ENCODE measurements around the gene SAP25. TPM values are rescaled to one million over a fixed set of nuclear protein-coding genes. Genes with fewer than 3 reads are reported as not detected.

Gene SAP25
- total and polyA plus RNA-seq, 2 of the 4 experiments (the other 2 are of a cell fraction): 1.8 TPM; not detected in 1

GRCh38 chr7:100559127-100559526, 14.6 kb downstream of the SAP25 start:
- Histone ChIP-seq H3K4me1 (ENCODE audit: control insufficient read depth, insufficient read depth, low read length) (peaks cover 4% of the 10 kb centered on the region; the same call in 1 of the 2 replicates), H4K8ac (ENCODE audit: low read depth in 2 of 2, low read length in 2 of 2) (no peak overlapping the region), H3K4me3 (ENCODE audit: insufficient read depth, low read depth, low read length) (no peak overlapping the region), H2BK15ac (ENCODE audit: low read depth, low read length) (no peak overlapping the region), H3K36me3 (ENCODE audit: control insufficient read depth, insufficient read depth, low read length) (peaks cover 6% of the 10 kb centered on the region; the same call in 1 of the 2 replicates), H3K18ac (ENCODE audit: low read depth, low read length) (no peak overlapping the region), H2AFZ (replicated peaks; ENCODE audit: low read length, poor library complexity) (no peak overlapping the region), H2BK5ac (ENCODE audit: low read depth, low read length, poor library complexity, severe bottlenecking) (no peak overlapping the region), H4K20me1 (ENCODE audit: insufficient read depth, low read length) (no peaks in the 10 kb centered on the region), H3K4ac (ENCODE audit: low read depth, low read length) (no peak overlapping the region), H2AK9ac (replicated peaks; ENCODE audit: low read depth, low read length, poor library complexity) (peak overlapping the region; percentile 15), H2BK20ac (ENCODE audit: low read depth, low read length) (no peak overlapping the region), H3K9me1 (ENCODE audit: insufficient read depth, low read length) (no peaks in the 10 kb centered on the region), H3K4me2 (ENCODE audit: low read depth, low read length) (no peak overlapping the region), H4K91ac (ENCODE audit: insufficient read depth, low read depth, low read length) (no peak overlapping the region), H3K27ac (ENCODE audit: insufficient read depth, low read length) (no peak overlapping the region), H2BK120ac (ENCODE audit: low read depth, low read length) (no peak overlapping the region), H4K5ac (ENCODE audit: low read depth, low read length) (no peak overlapping the region), H3K56ac (ENCODE audit: extremely low read depth, insufficient read depth, low read length) (no peak overlapping the region), H2AK5ac (ENCODE audit: low read depth, low read length) (no peak overlapping the region), H3K9ac (ENCODE audit: low read depth, low read length) (no peak overlapping the region), H3K79me1 (ENCODE audit: low read depth in 1 of 2, low read length in 2 of 2) (no peaks in the 10 kb centered on the region), H3K14ac (replicated peaks; ENCODE audit: low read depth, low read length) (no peak overlapping the region), H3K27me3 (ENCODE audit: control insufficient read depth, insufficient read depth, low read length) (no peaks in the 10 kb centered on the region), H3K23ac (ENCODE audit: low read depth, low read length) (no peak overlapping the region), H3K9me3 (ENCODE audit: control insufficient read depth, insufficient read depth, low read length) (no peaks in the 10 kb centered on the region)
- BruUV-seq (replicated peaks): no TSS peak
- intact Hi-C loops (cut with micrococcal nuclease) (loop anchor here (1.0 kb wide), 2 partner anchors 90 to 94 kb away; no protein-coding TSS in a partner anchor), dilution Hi-C loops (cut with HindIII; ENCODE audit: low sequenced_read_pairs, unreplicated experiment) (no loop called here), in situ Hi-C loops (cut with MboI; ENCODE audit: low sequenced_read_pairs) (no loop called here)
- DNase-seq (no peak), ATAC-seq (ENCODE audit: low read depth) (no peak)
- TF ChIP-seq MAZ (IDR thresholded peaks at IDR 0.05; ENCODE audit: borderline replicate concordance, low read depth, low read length) (no peak), RFX5 (IDR thresholded peaks at IDR 0.05; ENCODE audit: low read depth, low read length) (no peak), NFE2L2 (IDR thresholded peaks at IDR 0.05; ENCODE audit: low read depth, low read length) (no peak), CHD1 (IDR thresholded peaks at IDR 0.05; ENCODE audit: low read depth, low read length) (no peak), POLR2A (IDR thresholded peaks at IDR 0.05; ENCODE audit: low read depth, low read length) (no peak), MAFK (IDR thresholded peaks at IDR 0.05; ENCODE audit: low read depth, low read length) (no peak), FOS (IDR thresholded peaks at IDR 0.05; ENCODE audit: low read depth, low read length) (no peak), BHLHE40 (IDR thresholded peaks at IDR 0.05; ENCODE audit: low read depth, low read length) (no peak), MXI1 (IDR thresholded peaks at IDR 0.05; ENCODE audit: borderline replicate concordance, low read depth, low read length) (no peak), SMC3 (IDR thresholded peaks at IDR 0.05; ENCODE audit: low read depth, low read length) (no peak), RCOR1 (IDR thresholded peaks at IDR 0.05; ENCODE audit: insufficient replicate concordance, low read length) (no peak), CEBPB (IDR thresholded peaks at IDR 0.05; ENCODE audit: low read depth, low read length) (no peak), USF2 (IDR thresholded peaks at IDR 0.05; ENCODE audit: low read depth, low read length) (no peak), RAD21 (IDR thresholded peaks at IDR 0.05; ENCODE audit: low read length) (no peak)
- TF ChIP-seq, protein P1, sequence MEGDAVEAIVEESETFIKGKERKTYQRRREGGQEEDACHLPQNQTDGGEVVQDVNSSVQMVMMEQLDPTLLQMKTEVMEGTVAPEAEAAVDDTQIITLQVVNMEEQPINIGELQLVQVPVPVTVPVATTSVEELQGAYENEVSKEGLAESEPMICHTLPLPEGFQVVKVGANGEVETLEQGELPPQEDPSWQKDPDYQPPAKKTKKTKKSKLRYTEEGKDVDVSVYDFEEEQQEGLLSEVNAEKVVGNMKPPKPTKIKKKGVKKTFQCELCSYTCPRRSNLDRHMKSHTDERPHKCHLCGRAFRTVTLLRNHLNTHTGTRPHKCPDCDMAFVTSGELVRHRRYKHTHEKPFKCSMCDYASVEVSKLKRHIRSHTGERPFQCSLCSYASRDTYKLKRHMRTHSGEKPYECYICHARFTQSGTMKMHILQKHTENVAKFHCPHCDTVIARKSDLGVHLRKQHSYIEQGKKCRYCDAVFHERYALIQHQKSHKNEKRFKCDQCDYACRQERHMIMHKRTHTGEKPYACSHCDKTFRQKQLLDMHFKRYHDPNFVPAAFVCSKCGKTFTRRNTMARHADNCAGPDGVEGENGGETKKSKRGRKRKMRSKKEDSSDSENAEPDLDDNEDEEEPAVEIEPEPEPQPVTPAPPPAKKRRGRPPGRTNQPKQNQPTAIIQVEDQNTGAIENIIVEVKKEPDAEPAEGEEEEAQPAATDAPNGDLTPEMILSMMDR (conservative IDR thresholded peaks at IDR 0.05; ENCODE audit: low read depth, low read length): no peak
- TF ChIP-seq, protein P2, sequence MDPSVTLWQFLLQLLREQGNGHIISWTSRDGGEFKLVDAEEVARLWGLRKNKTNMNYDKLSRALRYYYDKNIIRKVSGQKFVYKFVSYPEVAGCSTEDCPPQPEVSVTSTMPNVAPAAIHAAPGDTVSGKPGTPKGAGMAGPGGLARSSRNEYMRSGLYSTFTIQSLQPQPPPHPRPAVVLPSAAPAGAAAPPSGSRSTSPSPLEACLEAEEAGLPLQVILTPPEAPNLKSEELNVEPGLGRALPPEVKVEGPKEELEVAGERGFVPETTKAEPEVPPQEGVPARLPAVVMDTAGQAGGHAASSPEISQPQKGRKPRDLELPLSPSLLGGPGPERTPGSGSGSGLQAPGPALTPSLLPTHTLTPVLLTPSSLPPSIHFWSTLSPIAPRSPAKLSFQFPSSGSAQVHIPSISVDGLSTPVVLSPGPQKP (IDR thresholded peaks at IDR 0.05; ENCODE audit: borderline replicate concordance, low read depth, low read length): no peak
- ChIA-PET CTCF (interaction anchor here (0.6 to 1.4 kb wide), 8 partner anchors 10 to 391 kb away, joined by 3 to 11 read pairs (median 4); partner anchors contain the start of genes GAL3ST4 and TSC22D4), POLR2A (ENCODE audit: unreplicated experiment) (no interaction called here)
- no CpG with 5 or more reads among the region's 4 CpGs for WGBS, 2 experiments (ENCODE audit: extremely low coverage in 2 of 2, insufficient read length in 1 of 2)
